Ammon's horn (tissue), 1 donor: Measurements from ENCODE around the gene HFE.
A peak's percentile ranks its signal among the peaks of the same experiment; 100 is the strongest.

ENCODE experiments used
- DNase-seq: peaks from one replicate; pipeline ENCODE4 v3.0.0-alpha.2; 2016; ENCODE audit warnings: low spot score

The HFE gene

DNA sequence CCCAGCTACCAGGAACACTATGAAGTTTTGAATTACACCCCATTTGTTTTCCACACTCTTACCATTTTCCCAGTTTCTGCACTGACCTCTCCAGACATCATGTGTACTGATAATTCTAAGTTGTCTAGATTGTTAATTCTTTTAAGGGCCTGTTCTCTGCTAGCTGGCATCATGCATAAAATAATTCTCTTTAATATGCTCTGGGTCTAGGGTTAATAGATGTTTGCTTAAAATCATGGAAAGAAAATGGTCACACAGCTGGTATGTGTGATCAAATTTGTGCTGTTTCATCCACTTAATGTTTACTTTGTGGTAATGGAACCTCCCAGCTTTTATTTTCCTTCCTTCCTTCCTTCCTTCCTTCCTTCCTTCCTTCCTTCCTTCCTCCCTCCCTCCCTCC, 49.1 kb downstream of the HFE start:
- no peak for DNase-seq

DNA sequence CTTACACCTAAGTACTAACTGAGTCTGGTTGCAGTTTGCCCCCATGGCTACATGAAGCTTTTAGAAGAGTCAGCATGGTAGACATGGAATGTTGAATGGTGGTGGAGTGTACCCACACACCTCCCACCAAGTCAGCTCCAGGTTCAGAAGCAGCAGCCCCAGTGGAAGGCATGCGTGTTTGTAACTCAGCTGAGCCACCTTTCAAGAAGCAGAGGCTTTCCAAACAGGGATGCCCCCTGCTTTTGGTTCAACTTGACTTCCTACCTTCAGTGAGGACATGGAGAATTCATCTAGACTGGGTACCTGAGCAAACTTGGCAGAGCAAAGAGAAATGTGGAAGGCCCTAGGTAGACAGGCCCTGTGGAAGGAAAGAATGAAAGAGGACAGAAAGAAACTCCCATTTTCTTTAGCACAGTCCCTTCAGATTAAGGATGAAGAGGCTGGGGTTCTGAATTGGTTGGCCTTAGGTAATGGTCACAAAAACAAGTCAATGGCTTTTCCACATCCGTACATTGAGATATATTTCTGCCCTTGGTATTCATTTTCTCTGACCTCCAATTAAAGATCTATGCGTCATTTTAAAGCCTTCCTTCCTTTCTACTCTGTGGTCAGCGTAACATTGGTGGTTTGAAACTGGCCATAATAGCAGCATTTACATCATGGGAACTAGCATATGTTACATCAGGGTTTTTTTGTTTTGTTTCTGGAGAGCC, 53.2 kb downstream of the HFE start:
- DNase-seq: no peak

DNA sequence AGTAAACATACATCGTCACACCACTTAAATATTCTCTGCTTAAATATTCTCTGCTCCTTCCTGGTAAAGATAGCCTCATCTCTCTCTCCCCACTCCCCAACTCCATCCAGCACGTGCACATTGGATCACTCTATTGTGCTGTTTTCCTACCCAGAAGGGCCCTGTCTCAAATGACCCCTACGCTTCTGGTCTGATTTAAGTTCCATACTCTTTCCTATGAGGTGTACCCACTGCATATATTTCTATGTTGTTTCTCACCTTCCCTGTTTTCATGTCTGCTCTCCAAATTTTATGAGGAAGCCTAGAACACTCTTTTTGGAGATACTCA, 53.7 kb downstream of the HFE start:
- no peak for DNase-seq

GRCh38 chr6:26141378-26141904, 54.2 kb downstream of the HFE start:
- peak; percentile 87 for DNase-seq

DNA sequence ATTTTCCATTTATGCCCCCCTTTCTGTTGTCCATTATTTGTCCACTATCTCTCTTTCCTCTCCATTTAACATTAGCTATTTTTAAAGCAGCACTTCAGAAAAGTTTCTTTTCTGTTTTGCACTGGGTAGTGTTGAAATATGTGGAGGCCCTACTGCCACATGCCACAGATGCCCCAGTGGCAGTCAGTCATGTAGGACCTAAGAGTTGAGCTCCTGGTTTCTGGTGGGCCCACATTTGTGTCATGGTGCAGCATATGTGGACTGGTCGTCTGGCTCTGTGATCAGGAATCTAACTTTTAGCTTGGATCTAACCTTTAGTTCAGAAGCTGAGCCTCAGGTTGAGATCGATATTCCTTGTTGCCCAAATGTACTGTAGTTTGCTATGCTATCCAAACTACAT, 54.8 kb downstream of the HFE start:
- no peak for DNase-seq
